Astrocyte (in vitro differentiated cells and primary cell): ENCODE measurements around the gene SAMD7. TPM values are rescaled to one million over a fixed set of nuclear protein-coding genes. Genes with fewer than 3 reads are reported as not detected.

Experiments
- DNase-seq: peaks from one replicate; pipeline ENCODE4 v3.0.0-alpha.2; 2010; ENCODE audit warnings: low read depth
- FAIRE-seq: peaks from 2 replicates; lab custom pipeline; 2011; peaks lifted over from hg19 to GRCh38; lab: Jason Lieb, UNC
- H2AFZ ChIP-seq: 2 replicates; pipeline ENCODE4 v1.6.0; 2012; ENCODE audit warnings: low read depth, low read length, inconsistent platforms
- H3K27ac ChIP-seq: 2 replicates; pipeline ENCODE4 v1.5.1; 2011; ENCODE audit warnings: low read depth, low read length, inconsistent platforms
- H3K27me3 ChIP-seq: 2 replicates; pipeline ENCODE4 v1.6.0; 2011; ENCODE audit warnings: low read length, inconsistent platforms; ENCODE audit not compliant: insufficient read depth
- H3K36me3 ChIP-seq: 2 replicates; pipeline ENCODE4 v1.5.1; 2011; ENCODE audit warnings: low read length, inconsistent platforms; ENCODE audit not compliant: insufficient read depth
- H3K4me1 ChIP-seq: 2 replicates; pipeline ENCODE4 v1.5.1; 2011; ENCODE audit warnings: low read length, inconsistent platforms; ENCODE audit not compliant: insufficient read depth
- H3K4me2 ChIP-seq: 2 replicates; pipeline ENCODE4 v1.6.0; 2012; ENCODE audit warnings: low read length, inconsistent platforms
- H3K4me3 ChIP-seq: 2 replicates; pipeline ENCODE4 v1.5.1; 2011; ENCODE audit warnings: low read depth, mild to moderate bottlenecking, low read length, inconsistent platforms; ENCODE audit not compliant: insufficient read depth
- H3K79me2 ChIP-seq: 2 replicates; pipeline ENCODE4 v1.6.0; 2012; ENCODE audit warnings: mild to moderate bottlenecking, low read length, inconsistent platforms; ENCODE audit not compliant: insufficient read depth
- H3K9ac ChIP-seq: 2 replicates; pipeline ENCODE4 v1.6.0; 2012; ENCODE audit warnings: mild to moderate bottlenecking, low read length, inconsistent platforms
- H3K9me3 ChIP-seq: 2 replicates; pipeline ENCODE4 v1.5.1; 2012; ENCODE audit warnings: low read depth, mild to moderate bottlenecking, low read length, inconsistent platforms; ENCODE audit not compliant: insufficient read depth
- H4K20me1 ChIP-seq: 2 replicates; pipeline ENCODE4 v1.6.0; 2012; ENCODE audit warnings: low read length, inconsistent platforms; ENCODE audit not compliant: insufficient read depth
- H3K27ac Mint-ChIP-seq: one replicate; pipeline ENCODE4 v1.8.0; 2021; ENCODE audit warnings: mild to moderate bottlenecking, mixed read lengths; ENCODE audit not compliant: unreplicated experiment
- H3K27me3 Mint-ChIP-seq: one replicate; pipeline ENCODE4 v1.8.0; 2021; ENCODE audit warnings: low read depth, mixed read lengths; ENCODE audit not compliant: unreplicated experiment
- H3K36me3 Mint-ChIP-seq: one replicate; pipeline ENCODE4 v1.8.0; 2021; ENCODE audit warnings: low read depth, mixed read lengths; ENCODE audit not compliant: unreplicated experiment
- H3K4me1 Mint-ChIP-seq: one replicate; pipeline ENCODE4 v1.8.0; 2021; ENCODE audit warnings: low read depth, mixed read lengths; ENCODE audit not compliant: unreplicated experiment
- H3K4me3 Mint-ChIP-seq: one replicate; pipeline ENCODE4 v1.8.0; 2021; ENCODE audit warnings: mild to moderate bottlenecking, moderate library complexity, mixed read lengths; ENCODE audit not compliant: unreplicated experiment
- H3K9me3 Mint-ChIP-seq: one replicate; pipeline ENCODE4 v1.8.0; 2021; ENCODE audit warnings: mild to moderate bottlenecking, mixed read lengths; ENCODE audit not compliant: unreplicated experiment
- EZH2 ChIP-seq: IDR thresholded peaks from 2 replicates; pipeline ENCODE4 v1.6.1; 2012; ENCODE audit warnings: mild to moderate bottlenecking, low read length, inconsistent platforms; ENCODE audit not compliant: insufficient read depth
- total RNA-seq: library from RNA; stranded (reverse); gene quantifications from 2 replicates; pipeline ENCODE4 v1.2.1, GENCODE V29; 2021
- TF ChIP-seq, protein P1 (sequence below): IDR thresholded peaks from 2 replicates; pipeline ENCODE4 v1.5.1; 2011; ENCODE audit warnings: low read depth, mild to moderate bottlenecking, inconsistent platforms, low read length, moderate library complexity; ENCODE audit not compliant: insufficient read depth

Gene SAMD7
- total RNA-seq, 1 donor from 2014 or later, result not detected

DNA sequence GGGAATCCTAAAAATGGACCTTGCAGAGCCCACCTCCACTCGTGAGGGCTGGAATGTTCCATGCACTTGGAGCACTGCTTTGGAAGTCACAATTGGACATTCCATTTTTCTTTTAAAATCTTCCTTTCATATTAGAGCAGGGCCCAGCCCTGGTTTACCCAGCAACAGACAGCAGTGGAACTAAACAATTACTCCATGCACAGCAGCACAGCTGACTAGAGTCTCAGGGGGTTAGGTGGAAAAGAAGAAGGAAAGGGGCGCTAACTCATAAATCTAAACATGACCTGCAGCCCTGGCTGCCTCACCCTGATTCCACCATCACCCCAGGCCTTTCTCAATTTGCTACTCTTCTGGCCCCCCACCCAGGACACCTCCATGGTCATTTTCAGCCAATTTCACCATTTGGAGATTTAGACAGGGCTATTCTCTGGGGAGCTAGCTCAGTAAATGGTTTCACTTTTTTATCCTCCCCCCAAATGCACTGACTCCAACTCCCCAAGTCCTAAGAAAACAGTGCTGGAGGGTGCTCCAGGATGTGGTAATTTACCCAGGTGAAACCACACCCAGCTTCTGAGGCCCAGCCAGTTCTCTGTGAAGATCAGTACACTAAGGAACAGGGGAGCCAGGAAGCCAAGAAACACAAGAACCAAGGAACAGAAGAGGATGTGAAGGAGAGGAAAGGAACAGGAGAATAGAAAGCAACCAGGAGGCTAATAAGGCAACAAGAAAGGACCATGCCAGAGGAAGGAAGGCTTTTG, 40.1 kb upstream of the SAMD7 start:
- H3K79me2 ChIP-seq, result no peaks in the 10 kb centered on the region
- no peak overlapping the region for H3K4me3 ChIP-seq
- H3K27ac ChIP-seq, result no peak overlapping the region
- no peaks in the 10 kb centered on the region for H3K9me3 ChIP-seq
- Mint-ChIP-seq H3K27ac (no peak overlapping the region), H3K4me1 (peaks cover 5% of the 10 kb centered on the region), H3K4me3 (no peak overlapping the region), H3K36me3 (no peaks in the 10 kb centered on the region), H3K9me3 (no peaks in the 10 kb centered on the region), H3K27me3 (no peaks in the 10 kb centered on the region)
- no peak overlapping the region for H3K9ac ChIP-seq
- TF ChIP-seq, protein P1, sequence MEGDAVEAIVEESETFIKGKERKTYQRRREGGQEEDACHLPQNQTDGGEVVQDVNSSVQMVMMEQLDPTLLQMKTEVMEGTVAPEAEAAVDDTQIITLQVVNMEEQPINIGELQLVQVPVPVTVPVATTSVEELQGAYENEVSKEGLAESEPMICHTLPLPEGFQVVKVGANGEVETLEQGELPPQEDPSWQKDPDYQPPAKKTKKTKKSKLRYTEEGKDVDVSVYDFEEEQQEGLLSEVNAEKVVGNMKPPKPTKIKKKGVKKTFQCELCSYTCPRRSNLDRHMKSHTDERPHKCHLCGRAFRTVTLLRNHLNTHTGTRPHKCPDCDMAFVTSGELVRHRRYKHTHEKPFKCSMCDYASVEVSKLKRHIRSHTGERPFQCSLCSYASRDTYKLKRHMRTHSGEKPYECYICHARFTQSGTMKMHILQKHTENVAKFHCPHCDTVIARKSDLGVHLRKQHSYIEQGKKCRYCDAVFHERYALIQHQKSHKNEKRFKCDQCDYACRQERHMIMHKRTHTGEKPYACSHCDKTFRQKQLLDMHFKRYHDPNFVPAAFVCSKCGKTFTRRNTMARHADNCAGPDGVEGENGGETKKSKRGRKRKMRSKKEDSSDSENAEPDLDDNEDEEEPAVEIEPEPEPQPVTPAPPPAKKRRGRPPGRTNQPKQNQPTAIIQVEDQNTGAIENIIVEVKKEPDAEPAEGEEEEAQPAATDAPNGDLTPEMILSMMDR, result no peak
- TF ChIP-seq EZH2, result no peak
- H3K27me3 ChIP-seq, result no peaks in the 10 kb centered on the region
- H3K36me3 ChIP-seq, result no peaks in the 10 kb centered on the region
- H3K4me1 ChIP-seq, result no peaks in the 10 kb centered on the region
- FAIRE-seq, result no peak
- DNase-seq, result no peak
- H4K20me1 ChIP-seq, result no peaks in the 10 kb centered on the region
- H3K4me2 ChIP-seq, result no peak overlapping the region
- H2AFZ ChIP-seq, result no peak overlapping the region

DNA sequence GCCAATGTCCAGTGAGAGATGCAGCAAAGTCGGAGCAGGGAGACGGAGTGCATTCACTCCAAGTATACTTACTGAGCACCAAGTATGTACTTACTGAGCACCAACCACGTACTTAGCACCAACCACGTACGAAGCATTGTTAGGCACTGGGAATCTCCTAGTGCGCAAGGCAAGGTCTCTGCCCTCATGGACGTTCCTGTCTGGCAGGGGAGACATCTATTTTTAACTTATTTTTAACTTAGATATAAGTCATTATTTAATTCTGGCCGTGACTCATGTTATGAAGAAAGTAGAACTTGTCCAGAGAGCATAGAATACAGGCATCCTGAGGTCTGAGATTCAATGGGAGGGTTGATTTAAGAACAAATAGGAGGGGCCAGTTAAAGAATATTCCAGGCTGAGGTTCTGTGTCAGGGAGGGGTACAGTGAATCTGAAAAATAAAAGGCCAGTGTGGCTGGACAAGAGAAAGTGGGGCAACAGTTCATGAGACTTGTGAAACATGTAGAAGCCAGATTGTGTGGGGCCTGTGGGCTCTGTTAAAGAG, 32.3 kb upstream of the SAMD7 start:
- Mint-ChIP-seq H3K27ac (no peak overlapping the region), H3K27me3 (peaks cover 4% of the 10 kb centered on the region), H3K9me3 (peaks cover 2% of the 10 kb centered on the region), H3K4me1 (no peaks in the 10 kb centered on the region), H3K4me3 (no peak overlapping the region), H3K36me3 (no peaks in the 10 kb centered on the region)
- no peak for TF ChIP-seq EZH2
- Histone ChIP-seq H3K27ac (no peak overlapping the region), H3K4me3 (no peak overlapping the region), H3K9ac (no peak overlapping the region), H4K20me1 (no peaks in the 10 kb centered on the region), H3K27me3 (no peaks in the 10 kb centered on the region), H3K9me3 (no peaks in the 10 kb centered on the region), H2AFZ (no peak overlapping the region), H3K36me3 (no peaks in the 10 kb centered on the region), H3K4me1 (no peaks in the 10 kb centered on the region), H3K79me2 (no peaks in the 10 kb centered on the region), H3K4me2 (no peak overlapping the region)
- DNase-seq, result no peak
- no peak for FAIRE-seq

DNA sequence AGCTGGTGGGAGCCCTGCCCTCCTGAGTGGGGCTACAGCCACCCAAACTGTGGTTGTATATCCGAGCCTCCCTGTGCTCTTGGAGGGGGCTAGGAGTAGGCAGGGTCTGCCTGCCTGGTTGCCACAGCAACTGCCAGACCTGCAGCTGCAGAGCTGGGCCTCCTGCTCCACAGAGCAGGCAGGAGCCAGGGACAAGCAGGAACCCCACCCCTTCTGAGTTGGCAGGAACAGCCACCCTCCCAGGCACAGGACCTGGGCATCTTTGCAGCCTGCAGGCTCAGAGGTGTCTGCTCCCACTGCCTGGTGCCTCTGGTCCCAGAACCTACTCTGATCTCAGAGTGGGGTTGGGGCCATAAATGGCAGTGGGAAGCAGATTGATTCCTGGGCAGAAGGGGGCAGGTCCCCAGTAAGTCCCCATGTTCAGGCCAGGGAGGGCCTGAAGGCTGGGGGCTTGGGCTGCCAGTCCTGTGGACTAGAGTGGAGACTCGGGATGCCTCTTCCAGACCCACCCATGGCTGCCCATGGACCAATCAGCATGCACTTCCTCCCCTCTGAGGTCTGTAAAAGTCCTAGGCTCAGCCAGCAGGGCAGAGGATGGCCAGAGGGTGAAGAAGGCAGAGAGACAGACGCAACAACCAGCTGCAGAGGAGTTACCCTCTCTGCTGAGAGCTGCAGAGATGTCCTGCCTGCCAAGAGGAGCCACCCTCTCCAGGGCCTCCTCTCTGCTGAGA, 31.4 kb upstream of the SAMD7 start:
- Histone ChIP-seq H3K4me3 (no peak overlapping the region), H3K36me3 (no peaks in the 10 kb centered on the region), H3K4me2 (no peak overlapping the region), H3K27me3 (no peaks in the 10 kb centered on the region), H3K27ac (no peak overlapping the region), H3K79me2 (no peaks in the 10 kb centered on the region), H3K4me1 (no peaks in the 10 kb centered on the region), H4K20me1 (no peaks in the 10 kb centered on the region), H2AFZ (no peak overlapping the region), H3K9ac (no peak overlapping the region), H3K9me3 (no peaks in the 10 kb centered on the region)
- DNase-seq (no peak), FAIRE-seq (no peak)
- TF ChIP-seq, protein P1, result no peak
- no peak for TF ChIP-seq EZH2
- Mint-ChIP-seq H3K36me3 (no peaks in the 10 kb centered on the region), H3K27ac (no peak overlapping the region), H3K27me3 (peaks cover 4% of the 10 kb centered on the region), H3K4me3 (no peak overlapping the region), H3K4me1 (no peaks in the 10 kb centered on the region), H3K9me3 (peaks cover 2% of the 10 kb centered on the region)
